ENCODE data around the gene TNFRSF21.

TNFRSF21 gene

GRCh38 chr6:47203266-47203937 lies 106.3 kb downstream of the TNFRSF21 start:
- no peak for DNase-seq

- no peak for DNase-seq
Measured at GRCh38 chr6:47202644-47203205, 107.0 kb downstream of the TNFRSF21 start.

DNA sequence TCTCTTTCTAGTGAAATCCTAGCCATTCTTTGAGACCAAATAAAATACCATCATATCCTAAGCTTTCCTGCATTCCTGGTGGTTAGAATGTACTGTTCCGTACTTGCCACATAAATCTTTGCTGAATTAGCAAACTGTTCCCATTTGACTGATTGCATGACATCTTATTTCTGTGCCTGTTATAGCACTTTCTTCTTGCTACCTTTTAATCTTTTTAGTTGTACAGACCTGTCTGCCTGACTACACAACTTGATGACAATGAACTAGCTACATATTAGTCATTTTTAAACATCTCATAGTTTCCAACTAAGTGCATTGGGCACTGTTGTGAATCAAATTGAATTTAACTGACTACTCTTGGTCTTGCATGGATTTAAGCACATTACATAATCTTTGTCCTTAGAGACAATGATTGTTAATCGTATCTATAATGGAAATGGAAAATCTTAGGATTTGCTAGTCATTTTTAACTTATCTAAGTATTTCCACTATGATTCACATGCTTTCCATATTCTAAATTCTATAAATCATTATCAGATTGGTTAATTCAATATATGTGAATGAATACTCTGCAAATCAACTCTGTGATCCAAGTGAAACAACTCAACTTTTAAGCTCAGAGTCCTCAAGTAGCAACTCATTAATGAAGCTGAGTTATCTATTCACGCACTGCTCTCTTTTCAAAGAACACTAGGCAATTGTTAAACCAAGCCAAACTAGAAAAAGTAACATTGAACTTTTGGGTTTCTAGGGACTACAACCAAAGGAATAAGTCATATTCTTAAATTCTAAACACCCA lies 109.0 kb downstream of the TNFRSF21 start:
- no peak for DNase-seq

GRCh38 chr6:47197682-47198640 lies 111.7 kb downstream of the TNFRSF21 start:
- no peak for DNase-seq

DNA sequence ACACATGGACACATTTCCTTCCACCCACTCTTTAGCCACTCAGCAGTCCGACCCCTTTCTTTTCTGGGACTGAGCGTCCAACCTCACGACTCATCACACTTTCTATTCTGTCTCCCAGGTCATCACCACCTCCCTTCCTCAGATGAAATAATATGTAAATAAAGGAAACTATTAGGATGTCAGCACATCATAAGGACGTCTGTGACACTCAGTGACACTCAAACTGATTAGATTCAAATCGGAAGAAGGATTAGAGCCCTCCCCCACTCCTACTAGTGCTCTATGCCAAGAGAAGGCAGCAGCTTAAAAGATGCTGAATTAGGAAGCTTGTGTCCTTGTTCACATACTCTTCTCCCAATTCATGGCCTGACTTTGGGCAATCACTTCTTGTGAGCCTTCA lies 113.6 kb downstream of the TNFRSF21 start:
- no peak for DNase-seq

DNA sequence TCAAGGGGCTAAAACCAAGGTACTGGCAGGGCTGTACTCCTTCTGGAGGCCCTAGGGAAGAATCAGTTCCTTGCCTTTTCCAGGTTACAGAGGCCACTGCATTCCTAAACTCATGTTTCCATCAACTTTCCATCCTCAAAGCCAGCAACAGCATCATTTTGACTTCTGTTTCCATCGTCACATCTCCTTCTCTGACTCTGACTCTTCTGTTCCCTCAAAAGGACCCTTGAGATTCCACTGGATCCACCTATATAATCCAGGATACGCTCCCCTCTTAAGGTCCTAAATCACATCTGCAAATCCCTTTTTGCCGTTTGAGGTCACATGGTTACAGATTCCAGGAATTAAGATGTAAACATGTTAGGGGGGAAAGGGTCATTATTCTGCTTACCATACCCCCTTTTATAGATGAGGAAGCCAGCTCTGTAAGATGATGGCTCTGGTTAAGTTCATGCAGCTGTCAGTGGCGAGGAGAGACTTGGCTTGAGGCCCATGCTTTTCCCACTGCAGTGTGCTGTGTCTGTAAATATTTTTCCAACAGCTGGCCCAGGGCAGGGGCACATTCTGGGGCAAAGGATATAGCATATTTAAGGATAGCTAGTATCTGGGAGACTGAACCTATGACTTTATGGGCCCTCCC lies 114.6 kb downstream of the TNFRSF21 start:
- DNase-seq: no peak

DNA sequence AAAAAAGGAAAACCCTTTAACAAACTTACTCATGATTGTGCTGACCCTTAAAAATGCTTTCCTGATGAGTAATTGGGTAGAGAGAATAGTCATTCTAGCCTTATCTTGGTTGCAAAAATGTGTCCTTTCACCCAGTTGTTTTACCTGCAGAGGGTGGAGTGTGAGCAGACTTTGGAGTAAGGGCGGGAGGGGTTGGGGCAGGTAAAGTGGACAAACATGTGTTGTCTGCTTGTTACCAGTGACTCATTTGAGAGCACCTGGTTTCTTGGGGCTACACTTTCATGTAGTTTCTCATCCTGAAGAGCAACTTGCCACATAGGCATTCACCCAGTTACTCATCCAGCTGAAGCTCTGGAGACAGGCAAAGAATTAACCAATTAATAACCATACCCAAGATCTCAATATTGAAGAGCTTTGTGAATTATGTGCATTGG lies 121.1 kb downstream of the TNFRSF21 start:
- peak; percentile 23 for DNase-seq

DNA sequence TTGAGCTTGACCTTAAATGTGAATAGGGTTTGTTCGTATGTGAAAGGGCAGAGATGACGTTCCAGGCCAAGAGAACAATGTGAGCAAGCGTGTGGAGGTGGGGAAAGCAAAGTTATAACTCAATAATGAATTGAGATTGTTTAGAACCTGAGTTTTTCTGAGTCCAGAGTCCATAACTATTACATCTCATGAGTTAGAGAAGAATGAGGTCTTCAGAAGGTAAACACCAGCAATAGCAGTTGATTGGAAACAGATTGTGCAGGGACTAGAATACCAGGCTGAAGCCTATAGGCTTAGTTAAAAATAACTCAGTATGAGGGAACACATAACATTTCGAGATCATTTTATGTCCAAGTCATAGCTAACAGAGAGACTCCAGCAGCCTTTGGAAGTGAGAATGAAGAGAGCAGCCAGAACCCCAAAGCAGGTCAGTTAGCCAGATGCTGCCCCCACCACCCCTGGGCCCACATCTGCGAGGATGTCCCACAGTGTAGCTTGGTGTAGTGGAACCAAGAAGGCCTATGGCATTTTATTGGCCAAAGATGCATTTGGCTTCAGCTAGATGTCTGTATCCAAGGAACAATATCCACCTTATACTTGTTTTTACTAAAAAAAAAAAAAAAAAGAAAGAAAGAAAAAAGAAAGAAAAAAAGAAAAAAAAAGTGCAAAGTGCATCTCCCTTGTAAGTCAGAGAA lies 121.7 kb downstream of the TNFRSF21 start:
- DNase-seq: peak; percentile 13

DNA sequence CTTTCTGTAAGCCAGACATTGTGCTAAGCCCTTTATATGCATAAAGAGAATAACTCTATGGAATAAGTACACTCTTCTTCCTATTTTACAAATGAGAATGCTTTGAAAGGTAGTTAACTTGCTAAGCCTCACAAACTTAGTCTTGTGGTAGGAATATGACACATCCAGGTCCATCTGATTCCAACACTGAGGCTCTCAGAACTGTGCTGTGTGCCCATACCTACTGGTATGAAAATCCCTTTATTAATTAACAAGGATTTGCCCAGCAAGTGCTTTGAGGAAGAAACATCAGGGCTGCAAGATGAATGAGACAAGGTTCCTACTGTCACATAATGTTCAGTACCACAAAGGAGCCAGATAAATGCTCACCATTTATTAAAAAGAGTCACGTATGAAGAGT lies 122.6 kb downstream of the TNFRSF21 start:
- DNase-seq: no peak

- no peak for DNase-seq
Measured at GRCh38 chr6:47182291-47182957, 127.3 kb downstream of the TNFRSF21 start.

- DNase-seq: no peak
Measured at GRCh38 chr6:47181681-47182080, 128.0 kb downstream of the TNFRSF21 start.

Data from amniotic stem cell (primary cell).